GM12878 (cell line): ENCODE data around the gene MGAT5. TPM values are rescaled to one million over a fixed set of nuclear protein-coding genes. Genes with fewer than 3 reads are reported as not detected.
A peak's percentile ranks its signal among the peaks of the same experiment; 100 is the strongest.

ENCODE experiments used
- ATAC-seq: fragments of 200-7000 bp; cut with Tn5 transposase; 3 replicates; pipeline ENCODE4 v1.9.1; 2020; ENCODE audit warnings: mild to moderate bottlenecking, moderate library complexity
- BruUV-seq: library from RNA; stranded (reverse); fragments of 400-500 nt; replicated peaks from 2 replicates; lab custom pipeline; 2021; lab: Mats Ljungman, UMichigan
- CTCF ChIA-PET: fragments of 300-600 bp; sonication (Branson Sonifier 250); formaldehyde crosslinking; extraction: SDS; loops from one replicate; lab custom pipeline; 2021; ENCODE audit warnings: inconsistent platforms; lab: Yijun Ruan, JAX
- POLR2A ChIA-PET: fragments of 350-600 bp; formaldehyde crosslinking; extraction: SDS; loops from one replicate; lab custom pipeline; 2021; ENCODE audit warnings: inconsistent platforms; lab: Charles Lee
- RAD21 ChIA-PET: fragments of 300-600 bp; sonication (Branson Sonifier 250); formaldehyde crosslinking; loops from one replicate; lab custom pipeline; 2023; ENCODE audit warnings: antibody characterized with exemption; ENCODE audit not compliant: unreplicated experiment; lab: Charles Lee
- SMC1A ChIA-PET: fragments of 300-600 bp; sonication (Branson Sonifier 250); formaldehyde crosslinking; loops from one replicate; lab custom pipeline; 2023; ENCODE audit not compliant: unreplicated experiment, uncharacterized antibody; lab: Charles Lee
- DNase-seq: peaks from one replicate; pipeline ENCODE4 v3.0.0-alpha.2; 2011; ENCODE audit warnings: low read depth, low spot score
- FAIRE-seq: peaks from 3 replicates; lab custom pipeline; 2011; peaks lifted over from hg19 to GRCh38; lab: Jason Lieb, UNC
- H2AFZ ChIP-seq: 2 replicates; pipeline ENCODE4 v1.6.0; 2011; ENCODE audit warnings: low read depth, low read length, control low read depth; ENCODE audit not compliant: control insufficient read depth
- H3K27ac ChIP-seq: 2 replicates; pipeline ENCODE4 v1.5.1; 2011; ENCODE audit warnings: control low read depth; ENCODE audit not compliant: control insufficient read depth, insufficient read depth
- H3K27me3 ChIP-seq, 2 experiments: replicated peaks in 1 of 2; 2 replicates each; pipeline versions ENCODE4 v1.6.0 to v1.6.1; 2011; ENCODE audit warnings: low read length in 1 of 2; ENCODE audit not compliant: control insufficient read depth in 2 of 2, insufficient read depth in 2 of 2
- H3K36me3 ChIP-seq, 2 experiments: 2 replicates each; pipeline ENCODE4 v1.5.1; 2011; ENCODE audit warnings: low read length in 1 of 2; ENCODE audit not compliant: control insufficient read depth in 2 of 2, insufficient read depth in 2 of 2
- H3K4me1 ChIP-seq: 2 replicates; pipeline ENCODE4 v1.6.1; 2011; ENCODE audit warnings: mild to moderate bottlenecking, low read length, moderate library complexity, mixed read lengths; ENCODE audit not compliant: control insufficient read depth, insufficient read depth
- H3K4me2 ChIP-seq: 2 replicates; pipeline ENCODE4 v1.6.0; 2011; ENCODE audit warnings: control low read depth; ENCODE audit not compliant: control insufficient read depth, insufficient read depth
- H3K4me3 ChIP-seq: fragments of 200-600 bp; sonication (generic); 2 replicates; pipeline ENCODE4 v1.5.1; 2016
- H3K79me2 ChIP-seq: 2 replicates; pipeline ENCODE4 v1.6.0; 2011; ENCODE audit warnings: low read length; ENCODE audit not compliant: control insufficient read depth, insufficient read depth
- H3K9ac ChIP-seq: 2 replicates; pipeline ENCODE4 v1.8.0; 2011; ENCODE audit warnings: low read length, control low read depth, mixed read lengths; ENCODE audit not compliant: control insufficient read depth, insufficient read depth
- H3K9me3 ChIP-seq: replicated peaks from 3 replicates; pipeline ENCODE4 v1.5.1; 2011; ENCODE audit warnings: mild to moderate bottlenecking, low read length; ENCODE audit not compliant: control insufficient read depth, insufficient read depth
- H4K20me1 ChIP-seq: 2 replicates; pipeline ENCODE4 v1.6.0; 2011; ENCODE audit not compliant: control insufficient read depth, insufficient read depth
- BRCA1 ChIP-seq: IDR thresholded peaks from 2 replicates; pipeline ENCODE4 v1.6.1; 2011; ENCODE audit warnings: low read depth, low read length, improper control_type of control experiment
- CREM ChIP-seq: IDR thresholded peaks from 2 replicates; pipeline ENCODE4 v1.6.1; 2014; ENCODE audit warnings: antibody characterized with exemption, low read depth
- E2F8 ChIP-seq: fragments of 450-650 bp; IDR thresholded peaks from 2 replicates; pipeline ENCODE4 v1.6.1; 2018; ENCODE audit warnings: mild to moderate bottlenecking, low read depth, moderate library complexity; ENCODE audit not compliant: partially characterized antibody
- PML ChIP-seq: IDR thresholded peaks from 2 replicates; pipeline ENCODE4 v1.6.1; 2012; ENCODE audit warnings: low read length, inconsistent platforms
- POLR2A ChIP-seq: IDR thresholded peaks from 2 replicates; pipeline ENCODE4 v1.6.1; 2011; ENCODE audit warnings: low read depth, mild to moderate bottlenecking, low read length
- POLR2AphosphoS5 ChIP-seq: IDR thresholded peaks from 2 replicates; pipeline ENCODE4 v1.6.1; 2011; ENCODE audit warnings: mild to moderate bottlenecking, low read length, inconsistent platforms
- SIN3A ChIP-seq: IDR thresholded peaks from 2 replicates; pipeline ENCODE4 v1.6.1; 2012; ENCODE audit warnings: low read depth, low read length, improper control_type of control experiment
- SRF ChIP-seq, 2 experiments: IDR thresholded peaks; 2 replicates each; pipeline ENCODE4 v1.6.1; 2011; ENCODE audit warnings: low read depth in 2 of 2, low read length in 2 of 2, mild to moderate bottlenecking in 1 of 2, moderate library complexity in 1 of 2
- STAT3 ChIP-seq: IDR thresholded peaks from 2 replicates; pipeline ENCODE4 v1.6.1; 2011; ENCODE audit warnings: low read depth, low read length, improper control_type of control experiment
- SUZ12 ChIP-seq: fragments of 200-600 bp; sonication (generic); IDR thresholded peaks from one replicate; pipeline ENCODE4 v1.6.1; 2018; ENCODE audit warnings: antibody characterized with exemption, mild to moderate bottlenecking; ENCODE audit not compliant: unreplicated experiment
- TCF3 ChIP-seq: IDR thresholded peaks from 2 replicates; pipeline ENCODE4 v1.6.1; 2012; ENCODE audit warnings: low read depth, mild to moderate bottlenecking, low read length, borderline replicate concordance; ENCODE audit not compliant: insufficient read depth
- ZBED1 ChIP-seq: IDR thresholded peaks from 2 replicates; pipeline ENCODE4 v1.6.1; 2016; ENCODE audit warnings: borderline replicate concordance
- ZNF217 ChIP-seq: fragments of 450-650 bp; IDR thresholded peaks from 2 replicates; pipeline ENCODE4 v1.6.1; 2017; ENCODE audit warnings: antibody characterized with exemption, mild to moderate bottlenecking
- ZNF24 ChIP-seq: fragments of 450-650 bp; IDR thresholded peaks from 2 replicates; pipeline ENCODE4 v1.6.1; 2017; ENCODE audit warnings: antibody characterized with exemption, mild to moderate bottlenecking
- WGBS: methylation state at CpG from one replicate; pipeline ENCODE4 v1.1.6; 2016; ENCODE audit warnings: low lambda C conversion rate; ENCODE audit not compliant: insufficient replicate concordance, insufficient coverage; ENCODE audit errors: missing lambda C conversion rate; 5-methylcytosine and 5-hydroxymethylcytosine counted together
- in situ Hi-C: fragments of 300-500 bp; cut with MboI; formaldehyde crosslinking; loops from 9 replicates; pipeline ENCODE4 v1.14.3; 2018; ENCODE audit warnings: mixed read lengths
- intact Hi-C: fragments of 100-400 bp; cut with micrococcal nuclease; formaldehyde crosslinking; loops from one replicate; pipeline ENCODE4 v1.14.2; 2022; ENCODE audit not compliant: unreplicated experiment
- polyA plus RNA-seq, 11 experiments: library from polyadenylated mRNA; depleted of rRNA in 4 of 11; unstranded in 6 of 11; stranded (reverse) in 5 of 11; fragments of >200 nt; fragmentation: Nextera tagmentation in 4 of 11; fragmentation: Illumina TruSeq in 1 of 11; extraction: Ambion mirVana in 4 of 11; extraction: Trizol in 1 of 11; gene quantifications; 1 replicate in 1 of 11; 2 replicates in 10 of 11; pipeline versions ENCODE4 v1.2.1 to v1.2.3, GENCODE V29; 2011 to 2016; ENCODE audit warnings: inconsistent platforms in 2 of 11, missing spikeins in 2 of 11, low read depth in 1 of 11
- total RNA-seq, 4 experiments: library from RNA; depleted of rRNA in 3 of 4; stranded (reverse); fragments of >200 nt in 3 of 4; fragmentation: Illumina TruSeq in 1 of 4; extraction: Trizol in 1 of 4; gene quantifications; 2 replicates each; pipeline versions ENCODE4 v1.2.1 to v1.2.3, GENCODE V29; 2013 to 2021

The MGAT5 gene
- total and polyA plus RNA-seq, 10 of the 15 experiments (the other 5 are each of a cell fraction or from before 2014, with no cell fraction given) = 4.9 to 104 (median 36.2) TPM

- peaks cover 94% of the 10 kb centered on the region for H3K4me1 ChIP-seq
- ChIA-PET SMC1A (interaction anchor here (0.8 to 2.8 kb wide), 5 partner anchors 9 to 133 kb away, joined by 3 to 13 read pairs (median 4); no protein-coding TSS in a partner anchor), RAD21 (interaction anchor here (1.5 kb wide), 1 partner anchor 17 kb away, joined by 5 read pairs; no protein-coding TSS in a partner anchor), CTCF (interaction anchor here (0.7 to 4.2 kb wide), 7 partner anchors 17 to 160 kb away, joined by 3 to 14 read pairs (median 4); partner anchors contain the start of gene MGAT5), POLR2A (interaction anchor here (1.1 kb wide), 1 partner anchor 121 kb away, joined by 3 read pairs; no protein-coding TSS in a partner anchor)
- in situ Hi-C loops = no loop called here
- WGBS = 91% methylated on average over 1 of the region's 1 CpG
- H2AFZ ChIP-seq = no peak overlapping the region
- no peaks in the 10 kb centered on the region for H3K27me3 ChIP-seq
- H3K9ac ChIP-seq = no peak overlapping the region
- BruUV-seq = no TSS peak
- H3K9me3 ChIP-seq = peaks cover 1% of the 10 kb centered on the region; the same call in 1 of the 3 replicates
- H4K20me1 ChIP-seq = no peaks in the 10 kb centered on the region
- H3K4me3 ChIP-seq = no peak overlapping the region
- no peak overlapping the region; the same call in 1 of the 2 replicates for H3K4me2 ChIP-seq
- no peak for ATAC-seq
- DNase-seq = no peak
- intact Hi-C loops = no loop called here
- peaks cover 71% of the 10 kb centered on the region for H3K79me2 ChIP-seq
- no peak for TF ChIP-seq CREM
- no peak for TF ChIP-seq SUZ12
- TF ChIP-seq BRCA1 = no peak
- H3K36me3 ChIP-seq = peaks cover 4 to 23% of the 10 kb centered on the region in 2 experiments
- peak overlapping the region; percentile 95 for H3K27ac ChIP-seq
- no peak for FAIRE-seq
These were observed 24.7 kb downstream of the MGAT5 start for GRCh38 chr2:134278553-134278952.

GRCh38 chr2:134279417-134279816, 25.5 kb downstream of the MGAT5 start:
- FAIRE-seq (no peak), ATAC-seq (no peak), DNase-seq (no peak)
- in situ Hi-C loops = no loop called here
- CTCF ChIA-PET = interaction anchor here (1.0 to 4.2 kb wide), 7 partner anchors 10 to 182 kb away, joined by 3 to 14 read pairs (median 7); no protein-coding TSS in a partner anchor
- no TSS peak for BruUV-seq
- Histone ChIP-seq H3K27me3 (no peaks in the 10 kb centered on the region), H3K4me2 (peak overlapping the region; percentile 39), H3K4me3 (no peak overlapping the region), H3K36me3 (peaks cover 4 to 23% of the 10 kb centered on the region in 2 experiments), H3K9me3 (peaks cover 1% of the 10 kb centered on the region; the same call in 1 of the 3 replicates), H3K79me2 (peaks cover 77% of the 10 kb centered on the region), H2AFZ (no peak overlapping the region), H3K27ac (peak overlapping the region; percentile 95), H4K20me1 (no peaks in the 10 kb centered on the region), H3K4me1 (peaks cover 94% of the 10 kb centered on the region), H3K9ac (no peak overlapping the region)
- TF ChIP-seq POLR2A = no peak
- no peak for TF ChIP-seq ZNF24
- no peak for TF ChIP-seq SIN3A
- TF ChIP-seq SRF (IDR thresholded peaks at IDR 0.05; ENCODE audit: low read depth in 2 of 2, low read length in 2 of 2) = no peak
- TF ChIP-seq TCF3 = no peak
- TF ChIP-seq ZNF217 = no peak
- no peak for TF ChIP-seq ZBED1
- TF ChIP-seq PML = no peak
- no peak for TF ChIP-seq POLR2AphosphoS5
- no peak for TF ChIP-seq E2F8
- no peak for TF ChIP-seq STAT3
- 84% methylated on average over 3 of the region's 3 CpGs for WGBS
- RAD21 ChIA-PET = interaction anchor here (0.8 to 2.0 kb wide), 4 partner anchors 18 to 161 kb away, joined by 3 to 9 read pairs (median 6); no protein-coding TSS in a partner anchor
- intact Hi-C loops = no loop called here
- SMC1A ChIA-PET = interaction anchor here (0.6 to 2.8 kb wide), 9 partner anchors 14 to 132 kb away, joined by 3 to 13 read pairs (median 5); partner anchors contain the start of gene MGAT5
- POLR2A ChIA-PET = interaction anchor here (0.8 kb wide), 1 partner anchor 34 kb away, joined by 8 read pairs; no protein-coding TSS in a partner anchor
